Mucosa of rectum (tissue), 2 donors: ENCODE data around the gene RXRB.

ENCODE experiments used
- H3K27ac ChIP-seq, 2 donors: one replicate each; pipeline ENCODE4 v1.7.0; 2013; ENCODE audit warnings: inconsistent platforms in 2 of 2, low read depth in 2 of 2, low read length in 2 of 2
- H3K27me3 ChIP-seq, 2 donors: one replicate each; pipeline ENCODE4 v1.7.0; 2013; ENCODE audit warnings: low read length in 2 of 2; ENCODE audit not compliant: control insufficient read depth in 2 of 2, insufficient read depth in 2 of 2
- H3K36me3 ChIP-seq, 2 donors: one replicate each; pipeline ENCODE4 v1.7.0; 2013; ENCODE audit warnings: low read length in 2 of 2; ENCODE audit not compliant: control insufficient read depth in 2 of 2, insufficient read depth in 2 of 2
- H3K4me1 ChIP-seq, 2 donors: one replicate each; pipeline ENCODE4 v1.7.0; 2013; ENCODE audit warnings: low read length in 2 of 2, mild to moderate bottlenecking in 1 of 2; ENCODE audit not compliant: control insufficient read depth in 2 of 2, insufficient read depth in 2 of 2
- H3K4me3 ChIP-seq, 2 donors: one replicate each; pipeline ENCODE4 v1.7.0; 2013; ENCODE audit warnings: low read length in 2 of 2
- H3K9ac ChIP-seq, 2 donors: one replicate each; pipeline ENCODE4 v1.7.0; 2013; ENCODE audit warnings: low read length in 2 of 2, low read depth in 1 of 2, mild to moderate bottlenecking in 1 of 2
- H3K9me3 ChIP-seq, 2 donors: one replicate each; pipeline ENCODE4 v1.7.0; 2013; ENCODE audit warnings: low read length in 2 of 2; ENCODE audit not compliant: control insufficient read depth in 2 of 2
- donor health status: healthy.
- donor health status: Normal muscosa, but diverticular disease.

Gene RXRB

DNA sequence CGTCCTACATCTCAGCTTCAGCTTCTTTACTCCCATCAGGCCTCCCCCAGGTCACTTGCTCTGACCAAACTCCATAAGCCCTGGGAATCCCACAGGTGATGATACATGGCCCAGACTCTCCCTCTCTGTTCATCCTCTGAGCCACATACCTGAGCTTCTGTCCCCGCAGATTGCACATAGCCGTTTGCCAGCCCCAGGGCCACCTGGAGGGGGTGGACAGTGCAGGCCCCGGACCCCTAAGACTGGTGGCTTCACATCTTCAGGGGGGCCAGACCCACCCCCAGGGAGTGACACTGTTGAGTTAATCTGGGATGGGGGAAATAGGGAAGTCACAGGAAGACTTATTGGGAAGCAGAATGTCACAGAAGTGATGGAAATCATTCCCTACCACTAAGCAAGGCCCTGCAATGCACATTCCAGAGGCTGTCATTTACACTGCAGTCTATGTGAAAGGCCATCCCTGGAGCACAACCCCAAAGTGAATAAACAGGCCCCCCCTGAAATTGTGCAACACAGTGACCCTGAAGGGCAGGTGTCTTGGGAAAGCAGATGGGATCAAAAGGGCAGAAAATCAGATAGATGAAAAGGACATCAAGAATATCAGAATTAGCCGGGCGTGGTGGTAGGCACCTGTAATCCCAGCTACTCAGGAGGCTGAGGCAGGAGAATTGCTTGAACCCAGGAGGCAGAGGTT, 2.2 kb downstream of the RXRB start:
- H3K27me3 ChIP-seq: no peaks in the 10 kb centered on the region
- no peak overlapping the region for H3K27ac ChIP-seq
- peaks cover 46 to 50% of the 10 kb centered on the region in 2 donors for H3K36me3 ChIP-seq
- no peak overlapping the region for H3K4me3 ChIP-seq
- no peaks in the 10 kb centered on the region for H3K9me3 ChIP-seq
- no peak overlapping the region for H3K9ac ChIP-seq
- peaks cover 27 to 28% of the 10 kb centered on the region in 2 donors for H3K4me1 ChIP-seq

DNA sequence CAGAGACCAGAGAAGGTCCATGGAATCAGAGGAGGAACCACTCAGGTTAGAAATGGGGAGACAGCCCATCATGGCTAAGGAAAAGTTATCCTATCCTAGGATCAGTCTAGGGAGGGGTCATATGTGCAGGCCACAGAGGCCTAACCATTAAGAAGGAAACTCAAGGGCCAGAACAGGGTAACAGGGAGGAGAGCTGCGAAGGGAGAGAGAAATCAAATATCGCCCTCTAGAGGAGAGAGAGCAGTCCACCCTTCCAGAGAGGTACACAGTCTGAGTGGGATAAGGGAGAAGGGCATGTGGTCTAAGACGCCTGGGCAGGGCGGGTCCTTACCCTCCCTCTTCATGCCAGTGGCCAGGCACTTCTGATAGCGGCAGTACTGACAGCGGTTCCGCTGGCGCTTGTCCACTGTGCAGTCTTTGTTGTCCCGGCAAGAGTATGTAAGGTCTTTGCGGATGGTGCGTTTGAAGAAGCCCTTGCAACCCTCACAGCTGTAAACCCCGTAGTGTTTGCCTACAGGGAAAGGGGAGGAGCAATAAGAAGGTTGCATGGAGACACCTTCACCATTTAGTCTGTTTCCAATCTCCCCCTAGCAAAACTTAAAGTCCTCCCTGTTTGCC, 2.9 kb downstream of the RXRB start:
- Histone ChIP-seq H3K27me3 (peaks cover 0 to 1% of the 10 kb centered on the region in 2 donors), H3K4me3 (no peak overlapping the region), H3K27ac (no peak overlapping the region), H3K9ac (no peak overlapping the region), H3K4me1 (peaks cover 31 to 34% of the 10 kb centered on the region in 2 donors), H3K9me3 (no peaks in the 10 kb centered on the region), H3K36me3 (peaks cover 38 to 43% of the 10 kb centered on the region in 2 donors)

DNA sequence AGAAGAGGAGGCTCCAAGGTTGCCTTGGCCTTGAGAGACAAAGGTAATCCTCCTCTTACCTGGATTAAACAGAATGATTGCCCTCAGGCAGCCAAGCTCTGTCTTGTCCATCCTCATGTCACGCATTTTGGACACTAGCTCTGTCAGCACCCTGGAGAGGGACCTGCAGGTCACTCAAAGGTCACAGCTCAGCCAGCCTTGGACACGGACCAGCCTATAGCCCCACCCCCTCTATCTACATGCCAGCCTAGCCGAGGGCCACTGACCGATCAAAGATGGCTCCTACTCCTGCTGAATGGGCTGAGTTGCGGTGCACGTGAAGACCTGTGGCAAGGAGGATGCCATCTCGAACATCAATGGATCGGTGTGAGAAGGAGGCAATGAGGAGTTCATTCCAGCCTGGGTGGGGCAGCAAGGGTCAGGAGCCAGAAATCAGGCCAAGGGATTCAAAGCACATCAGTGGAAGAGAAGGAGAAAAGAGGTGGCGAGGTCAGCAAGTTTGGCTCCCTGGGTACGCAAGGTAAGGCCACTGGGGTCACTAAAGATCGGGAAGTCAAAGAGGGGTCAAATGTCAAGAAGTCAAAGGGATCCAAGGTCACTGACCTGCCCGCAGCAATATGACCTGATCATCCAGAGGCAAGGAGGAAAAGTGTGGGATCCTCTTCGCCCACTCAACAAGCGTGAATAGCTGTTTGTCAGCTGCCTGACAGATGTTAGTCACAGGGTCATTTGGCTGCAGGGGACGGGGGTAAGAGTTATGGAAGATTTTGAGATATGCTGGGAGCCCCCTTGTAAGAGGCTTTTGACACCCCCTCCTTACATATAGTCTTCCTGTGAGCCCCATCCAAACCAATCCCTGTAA, 4.9 kb downstream of the RXRB start:
- H3K36me3 ChIP-seq: peaks cover 30 to 33% of the 10 kb centered on the region in 2 donors
- peaks cover 14 to 17% of the 10 kb centered on the region in 2 donors for H3K27me3 ChIP-seq
- H3K9ac ChIP-seq: no peak overlapping the region
- H3K4me3 ChIP-seq: no peak overlapping the region
- peaks cover 21 to 24% of the 10 kb centered on the region in 2 donors for H3K4me1 ChIP-seq
- H3K9me3 ChIP-seq: no peaks in the 10 kb centered on the region
- H3K27ac ChIP-seq: no peak overlapping the region

DNA sequence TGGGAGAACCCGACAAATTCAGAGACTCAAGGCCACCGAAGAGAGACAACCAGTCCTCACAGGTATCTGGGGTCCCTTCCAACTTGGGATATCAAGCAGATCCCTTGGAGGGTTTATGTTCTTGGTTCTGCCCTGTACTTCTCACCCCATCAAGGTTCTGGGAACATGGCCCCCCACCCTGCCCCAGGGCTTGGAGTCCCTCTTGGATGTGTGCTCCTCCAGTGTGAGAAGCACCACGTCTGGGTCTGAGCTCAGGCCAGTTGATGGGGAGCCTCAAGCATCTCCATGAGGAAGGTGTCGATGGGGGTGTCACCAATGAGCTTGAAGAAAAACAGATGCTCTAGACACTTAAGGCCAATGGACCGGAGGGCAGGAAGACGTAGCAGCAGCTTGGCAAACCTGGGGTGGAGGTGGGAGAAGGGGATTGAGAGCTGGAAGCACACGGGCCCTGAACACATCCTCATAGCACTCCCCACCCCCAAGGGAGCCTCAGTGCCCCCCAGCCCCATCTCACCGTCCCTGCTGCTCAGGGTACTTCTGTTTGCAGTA, 6.0 kb downstream of the RXRB start:
- no peak overlapping the region for H3K9ac ChIP-seq
- no peak overlapping the region for H3K4me3 ChIP-seq
- peaks cover 30 to 33% of the 10 kb centered on the region in 2 donors for H3K36me3 ChIP-seq
- H3K27me3 ChIP-seq: peaks cover 18 to 21% of the 10 kb centered on the region in 2 donors
- peaks cover 18 to 20% of the 10 kb centered on the region in 2 donors for H3K4me1 ChIP-seq
- H3K9me3 ChIP-seq: no peaks in the 10 kb centered on the region
- H3K27ac ChIP-seq: no peak overlapping the region

DNA sequence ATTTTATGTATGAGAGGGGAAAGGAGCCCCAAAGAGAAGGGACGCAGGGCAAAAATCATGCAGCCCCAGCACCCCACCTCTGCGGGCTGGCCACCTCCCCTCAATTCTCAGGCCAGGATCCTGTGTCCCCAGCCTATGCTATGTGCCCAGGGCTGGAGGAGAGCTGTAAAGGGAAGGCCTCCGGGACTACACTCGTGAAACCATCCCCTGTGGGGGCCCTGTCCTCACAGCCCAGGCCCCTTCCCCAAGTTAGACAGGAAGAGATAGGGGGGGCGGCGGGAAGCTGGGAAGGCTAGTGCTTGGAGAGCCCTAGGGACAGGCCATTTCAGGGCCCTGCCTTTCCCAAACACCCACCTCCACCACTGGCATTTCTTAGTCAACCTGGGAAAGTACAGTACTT, 6.8 kb downstream of the RXRB start:
- no peaks in the 10 kb centered on the region for H3K9me3 ChIP-seq
- H3K27ac ChIP-seq: no peak overlapping the region
- H3K4me3 ChIP-seq: no peak overlapping the region
- H3K9ac ChIP-seq: no peak overlapping the region
- peaks cover 30 to 33% of the 10 kb centered on the region in 2 donors for H3K36me3 ChIP-seq
- peaks cover 22% of the 10 kb centered on the region in 2 donors for H3K27me3 ChIP-seq
- peaks cover 13 to 14% of the 10 kb centered on the region in 2 donors for H3K4me1 ChIP-seq

DNA sequence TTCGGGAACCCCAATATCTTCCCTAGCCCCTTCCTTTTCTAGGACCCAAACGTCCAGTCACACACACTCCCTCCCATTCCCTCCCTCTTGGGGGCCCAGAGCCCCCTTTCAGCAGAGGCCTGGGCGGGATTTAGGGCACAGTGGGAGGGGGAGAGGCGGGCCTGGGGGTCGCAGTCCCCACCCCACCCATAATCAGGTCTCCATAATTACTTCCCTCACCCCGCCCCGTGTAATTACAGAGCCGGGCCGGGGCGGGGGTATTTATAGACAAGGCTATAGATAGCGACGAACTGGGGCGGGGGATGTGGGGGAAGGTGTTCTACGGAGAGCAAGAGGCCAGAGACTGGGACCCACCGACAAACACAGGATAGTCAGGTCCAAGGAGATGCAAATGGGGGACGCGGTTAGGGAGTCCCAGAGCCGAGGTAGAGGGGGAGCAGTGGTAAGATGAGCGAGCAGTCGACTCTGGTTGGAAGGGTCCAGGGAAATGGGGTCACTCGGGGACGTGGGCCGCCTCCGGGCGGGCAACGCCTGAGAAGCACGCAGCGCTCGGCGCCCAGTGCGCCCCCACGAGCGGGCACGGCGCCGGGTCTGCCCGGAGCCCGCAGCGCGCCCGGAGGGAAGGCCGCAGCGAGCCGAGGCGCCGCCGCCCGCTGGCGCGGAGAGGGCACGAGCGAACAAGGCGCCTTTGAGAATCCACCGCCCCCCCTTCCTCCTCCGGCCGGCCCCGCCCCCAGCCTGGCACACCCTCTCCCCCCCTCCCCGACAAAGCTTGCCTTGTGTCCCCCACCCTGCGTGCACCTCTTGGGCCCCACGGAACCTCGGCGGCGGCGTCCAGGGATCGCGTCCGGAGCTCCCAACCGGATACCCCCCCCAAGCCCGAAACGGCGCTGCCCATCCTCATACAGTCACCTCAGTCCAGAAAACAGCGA, 7.5 kb downstream of the RXRB start:
- Histone ChIP-seq H3K4me1 (peaks cover 7 to 14% of the 10 kb centered on the region in 2 donors), H3K9ac (peak overlapping the region; percentile 28 to 41), H3K4me3 (peak overlapping the region; percentile 37 to 62), H3K9me3 (no peaks in the 10 kb centered on the region), H3K27ac (no peak overlapping the region), H3K36me3 (peaks cover 30 to 33% of the 10 kb centered on the region in 2 donors), H3K27me3 (peaks cover 22% of the 10 kb centered on the region in 2 donors)

DNA sequence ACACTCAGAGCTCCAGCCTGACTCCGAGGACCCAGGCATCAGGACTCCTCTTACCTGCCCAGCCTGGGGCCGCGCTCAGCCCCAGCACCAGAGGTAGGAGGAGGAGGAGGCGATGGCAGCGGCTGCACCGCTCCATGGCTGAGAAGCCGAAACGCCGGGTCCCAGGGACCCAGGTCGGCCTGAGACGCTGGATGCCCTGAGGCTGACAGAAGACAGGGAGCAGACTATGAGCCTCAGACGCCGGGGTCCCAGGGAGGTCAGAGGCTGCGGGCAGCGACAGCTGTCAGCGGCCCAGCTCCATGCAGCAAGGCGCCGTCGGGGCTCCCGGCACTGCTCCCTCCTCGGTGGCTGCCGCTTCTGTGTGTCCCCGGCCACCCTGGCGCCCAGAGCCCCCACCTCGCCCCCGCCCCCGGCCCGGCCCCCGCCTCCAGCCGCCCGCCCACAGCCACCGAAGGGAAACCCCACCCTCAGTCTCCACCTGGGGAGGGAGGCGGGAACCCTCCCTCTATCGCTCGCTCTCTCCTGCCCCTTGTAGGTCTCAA, 8.3 kb downstream of the RXRB start, which contains the start of gene COL11A2:
Gene COL11A2, minus strand, starts transcription at position 363 of the 542 bp plus-strand sequence. Its CDS starts 227 bp downstream, at position 136.
- Histone ChIP-seq H3K36me3 (peaks cover 28 to 29% of the 10 kb centered on the region in 2 donors), H3K27me3 (peaks cover 22% of the 10 kb centered on the region in 2 donors), H3K9me3 (no peaks in the 10 kb centered on the region), H3K4me3 (peak within 1 kb of the TSS; percentile 37 to 62), H3K27ac (no peak within 1 kb of the TSS), H3K9ac (peak within 1 kb of the TSS; percentile 28 to 41), H3K4me1 (peaks cover 7 to 10% of the 10 kb centered on the region in 2 donors)

DNA sequence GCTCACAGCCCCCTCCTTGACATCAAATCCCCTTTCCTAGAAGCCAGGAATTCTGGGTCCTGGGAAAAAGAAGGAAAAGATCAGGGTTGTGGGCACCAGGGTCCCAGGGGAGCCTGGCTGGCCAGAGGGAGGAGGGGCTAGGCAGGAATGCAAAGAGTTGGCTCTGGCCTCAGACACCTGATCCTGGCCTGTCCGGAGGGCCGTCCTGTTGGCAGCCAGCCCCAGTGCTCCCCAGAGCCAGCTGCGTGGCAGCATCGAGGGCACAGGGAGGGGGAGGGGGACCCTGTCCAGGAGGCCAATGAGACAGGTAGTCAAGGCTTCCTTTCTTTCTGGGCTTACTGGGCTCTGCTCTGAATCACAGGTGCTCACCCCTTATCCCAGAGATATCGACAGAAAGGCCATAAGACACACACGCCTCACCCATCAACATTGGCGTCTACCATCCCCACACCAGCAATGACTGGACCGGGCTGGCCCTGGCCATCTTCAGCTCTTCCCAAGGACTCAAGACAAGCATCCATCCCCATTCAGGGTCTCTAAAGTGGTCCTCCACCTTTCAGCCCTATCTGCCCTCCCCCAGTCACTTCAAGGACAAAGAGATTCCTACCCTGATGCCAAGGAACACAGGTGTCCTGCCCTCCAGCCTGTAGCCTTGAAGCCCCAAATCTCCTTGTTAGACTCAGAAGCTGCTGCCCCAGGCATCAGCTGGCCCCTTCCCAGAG, 8.9 kb downstream of the RXRB start:
- peaks cover 21 to 25% of the 10 kb centered on the region in 2 donors for H3K36me3 ChIP-seq
- H3K9ac ChIP-seq: no peak overlapping the region
- H3K4me3 ChIP-seq: no peak overlapping the region
- H3K27me3 ChIP-seq: peaks cover 22 to 23% of the 10 kb centered on the region in 2 donors
- peaks cover 7 to 10% of the 10 kb centered on the region in 2 donors for H3K4me1 ChIP-seq
- no peaks in the 10 kb centered on the region for H3K9me3 ChIP-seq
- H3K27ac ChIP-seq: no peak overlapping the region
